HG02870 (cell line): ENCODE results near the gene MCU.

Source experiments
- ATAC-seq: cut with Tn5 transposase; IDR thresholded peaks from one replicate; pipeline ENCODE4 v1.9.1; 2021; ENCODE audit warnings: mild to moderate bottlenecking, moderate library complexity; ENCODE audit not compliant: unreplicated experiment

Gene MCU

DNA sequence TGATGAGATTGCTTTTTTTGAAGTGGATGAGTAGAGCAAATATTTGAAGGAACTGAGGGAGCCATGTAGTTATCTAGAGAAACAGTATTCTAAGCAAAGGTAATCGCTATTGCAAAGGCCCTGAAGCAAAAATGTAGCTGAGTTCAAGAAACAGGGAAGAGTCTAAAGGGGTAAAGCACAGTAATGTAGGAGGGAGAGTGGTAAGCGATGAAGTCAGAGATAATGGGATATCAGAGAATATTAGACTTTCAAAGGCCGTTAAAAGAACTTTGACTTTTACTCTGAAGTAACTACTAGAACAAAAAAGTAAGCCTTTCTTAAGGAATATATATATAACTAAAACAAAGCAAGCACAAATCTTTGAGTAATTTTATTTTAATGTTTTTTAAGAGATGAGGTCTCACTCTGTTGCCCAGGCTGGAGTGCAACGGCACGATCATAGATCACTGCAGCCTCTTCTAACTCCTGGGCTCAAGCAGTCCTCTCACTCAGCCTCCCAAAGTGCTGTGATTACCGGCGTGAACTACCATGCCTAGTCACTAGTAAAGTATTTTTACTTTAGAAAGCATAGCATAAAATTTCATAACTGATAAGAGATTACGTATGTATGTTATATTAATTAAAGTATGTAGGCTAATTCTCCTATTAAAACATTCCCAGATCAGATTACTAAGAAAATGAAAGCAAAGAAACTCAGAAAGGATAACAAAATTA lies 139.9 kb downstream of the MCU start:
- ATAC-seq: no peak

DNA sequence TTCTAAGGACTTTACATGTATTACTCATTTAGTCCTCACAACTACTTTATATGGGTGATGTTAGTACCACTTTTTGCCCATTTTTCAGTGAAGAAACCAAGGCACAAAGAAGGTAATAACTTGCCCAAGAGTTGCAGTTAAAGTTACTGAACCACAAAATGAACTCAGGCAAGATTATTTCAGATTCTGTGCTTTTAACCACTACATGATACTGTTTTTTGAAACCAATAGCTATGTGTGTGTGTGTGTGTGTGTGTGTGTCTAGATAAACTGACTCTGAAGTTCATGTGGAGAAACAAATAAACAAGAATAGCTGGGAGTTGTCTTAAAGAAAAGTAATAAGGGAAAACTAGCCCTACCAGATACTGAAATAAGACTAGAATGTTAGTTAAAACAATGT lies 140.8 kb downstream of the MCU start:
- no peak for ATAC-seq

DNA sequence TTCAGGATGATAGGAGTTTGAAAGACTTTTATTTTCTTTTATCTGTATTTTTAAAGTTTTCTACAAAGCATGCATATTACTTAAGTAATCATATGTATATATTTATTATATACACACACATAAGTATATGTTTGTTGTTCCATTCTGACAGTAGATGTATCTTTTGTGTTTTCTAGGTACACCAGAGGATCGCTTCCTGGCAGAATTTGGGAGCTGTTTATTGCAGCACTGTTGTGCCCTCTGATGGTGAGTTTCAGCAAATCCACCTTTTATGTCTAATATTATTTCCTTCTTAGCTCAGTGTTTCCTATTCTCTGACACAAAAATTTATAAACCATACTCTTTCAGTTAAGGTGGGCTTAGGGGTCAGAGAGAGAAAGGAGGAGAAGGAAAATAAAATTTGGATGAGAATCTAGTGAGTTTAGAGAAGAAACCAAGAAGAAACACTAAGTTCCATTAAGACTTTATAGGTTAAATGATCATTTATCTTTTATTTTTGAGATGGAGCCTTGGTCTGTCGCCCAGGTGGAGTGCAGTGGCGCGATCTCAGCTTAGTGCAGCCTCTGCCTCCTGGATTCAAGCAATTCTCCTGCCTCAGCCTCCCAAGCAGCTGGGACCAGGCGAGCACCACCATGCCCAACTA lies 142.4 kb downstream of the MCU start:
- ATAC-seq: no peak

DNA sequence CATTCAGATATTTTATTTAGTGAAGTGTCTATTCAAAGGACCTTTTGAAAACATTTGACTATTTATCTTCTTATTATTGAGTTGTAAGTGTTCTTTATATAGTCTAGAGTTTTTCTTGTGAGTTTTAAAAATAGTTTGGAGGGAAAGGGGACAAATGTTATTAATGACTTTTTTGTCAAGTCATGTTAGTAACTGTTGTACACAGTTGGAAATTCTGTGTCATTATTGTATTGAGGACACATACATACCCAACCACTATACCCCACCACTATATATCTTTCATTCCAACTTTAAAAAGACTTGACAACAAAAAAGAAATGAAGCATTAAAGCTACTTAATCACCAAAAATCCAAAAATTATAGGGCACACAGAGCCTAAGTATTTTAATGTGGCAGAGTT lies 148.4 kb downstream of the MCU start:
- no peak for ATAC-seq

DNA sequence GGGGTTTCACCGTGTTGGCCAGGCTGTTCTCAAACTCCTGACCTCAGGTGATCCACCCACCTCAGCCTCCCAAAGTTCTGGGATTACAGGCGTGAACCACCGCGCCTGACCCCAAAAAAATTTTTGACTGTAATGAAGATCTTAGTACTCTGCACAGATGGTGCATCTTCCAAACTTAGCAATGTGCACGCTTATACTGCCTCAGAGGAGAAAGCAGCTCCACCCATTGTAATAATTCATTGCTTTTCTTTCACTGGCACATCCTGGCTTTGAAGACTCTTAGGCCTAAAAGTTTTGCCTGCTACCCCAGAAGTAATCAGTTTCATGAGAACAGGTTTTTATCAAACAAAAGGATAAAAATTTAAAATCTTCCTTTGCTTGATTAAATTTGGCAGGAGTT lies 149.5 kb downstream of the MCU start:
- ATAC-seq: no peak

DNA sequence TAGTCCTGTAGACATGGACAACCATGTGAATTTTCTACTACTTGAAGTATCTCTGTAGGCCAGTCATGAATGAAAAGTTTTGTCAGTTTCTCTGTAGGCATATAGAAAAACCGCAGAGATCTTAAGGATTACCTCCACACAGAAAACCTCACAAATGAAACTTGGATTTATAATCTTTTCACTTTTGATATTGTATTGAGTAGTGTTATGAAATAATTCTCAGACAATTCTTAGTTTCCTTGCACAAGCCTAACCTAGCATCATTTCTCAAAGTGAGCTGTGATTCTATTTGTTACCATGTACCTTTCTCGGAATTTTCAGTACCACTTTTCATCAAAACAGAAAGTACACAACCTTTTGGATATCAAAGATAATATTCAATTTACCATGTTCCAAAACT lies 150.2 kb downstream of the MCU start:
- no peak for ATAC-seq

DNA sequence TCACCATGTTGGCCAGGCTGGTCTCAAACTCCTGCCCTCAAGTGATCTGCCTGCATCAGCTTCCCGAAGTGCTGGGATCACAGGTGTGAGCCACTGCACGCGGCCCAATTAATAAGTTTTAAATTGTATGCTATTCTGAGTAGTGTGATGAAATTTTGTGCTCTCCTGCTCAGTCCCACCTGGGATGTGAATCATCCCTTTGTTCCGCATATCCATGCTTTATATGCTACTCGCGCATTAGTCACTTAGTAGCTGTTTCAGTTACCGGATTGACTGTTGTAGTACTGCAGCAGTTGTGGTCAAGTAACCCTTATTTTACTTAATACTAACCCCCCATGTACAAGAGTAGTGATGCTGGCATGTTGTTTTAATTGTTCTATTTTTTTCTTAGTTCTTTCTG lies 154.3 kb downstream of the MCU start:
- no peak for ATAC-seq

DNA sequence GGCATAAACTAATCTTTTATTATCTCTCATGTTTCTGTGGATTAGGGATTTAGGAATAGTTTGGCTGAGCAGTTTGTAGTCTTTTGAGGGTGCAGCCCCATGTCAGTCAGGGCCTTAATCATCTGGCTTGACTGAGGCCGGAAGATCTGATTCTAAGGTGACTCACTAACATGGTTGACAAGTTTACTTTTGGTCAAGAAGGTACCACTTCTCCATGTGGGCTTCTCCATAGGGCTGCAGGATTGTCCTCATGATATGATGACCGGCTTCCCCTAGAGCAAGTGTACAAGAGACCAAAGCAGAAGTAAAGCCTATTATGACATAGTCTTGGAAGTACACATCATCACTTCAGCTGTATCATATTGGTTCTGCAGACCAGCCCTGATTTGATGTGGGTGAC lies 155.7 kb downstream of the MCU start:
- ATAC-seq: no peak

DNA sequence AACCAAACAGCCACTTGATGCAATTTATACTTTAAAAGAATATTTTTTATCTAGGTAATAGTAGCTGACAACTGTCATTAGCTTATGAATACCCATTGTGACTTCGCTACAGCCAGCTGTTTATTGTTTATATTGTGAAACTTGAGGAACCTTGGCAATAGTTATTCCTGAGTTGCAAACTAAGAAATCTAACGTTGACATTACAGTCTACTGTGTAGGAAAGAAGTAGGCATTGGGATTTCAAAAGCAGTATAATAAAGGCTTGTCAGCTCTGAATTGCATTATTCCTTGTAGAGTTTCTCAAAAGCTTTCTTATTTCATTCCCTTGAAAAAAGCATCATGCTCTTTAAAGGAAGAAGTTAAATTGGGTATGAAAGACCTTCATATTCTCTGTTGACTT lies 158.9 kb downstream of the MCU start:
- no peak for ATAC-seq

DNA sequence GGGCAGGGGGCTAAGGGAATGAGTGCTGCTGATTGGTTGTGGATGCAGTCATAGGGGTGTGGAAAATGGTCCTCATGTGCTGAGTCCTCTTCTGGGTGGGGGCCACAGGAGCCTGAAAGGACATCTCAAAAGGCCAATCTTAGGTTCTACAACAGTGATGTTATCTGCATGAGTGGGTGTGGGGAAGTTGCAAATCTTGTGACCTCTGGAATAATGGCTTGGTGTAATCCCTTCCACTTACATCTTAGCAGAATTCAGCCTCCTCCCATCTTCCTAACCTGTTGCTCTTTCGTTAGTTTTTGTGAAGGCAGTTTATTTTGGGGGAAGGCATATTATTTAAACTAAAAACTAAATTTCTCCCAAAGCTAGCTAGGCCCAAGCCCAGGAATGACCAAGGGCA lies 159.6 kb downstream of the MCU start:
- no peak for ATAC-seq

DNA sequence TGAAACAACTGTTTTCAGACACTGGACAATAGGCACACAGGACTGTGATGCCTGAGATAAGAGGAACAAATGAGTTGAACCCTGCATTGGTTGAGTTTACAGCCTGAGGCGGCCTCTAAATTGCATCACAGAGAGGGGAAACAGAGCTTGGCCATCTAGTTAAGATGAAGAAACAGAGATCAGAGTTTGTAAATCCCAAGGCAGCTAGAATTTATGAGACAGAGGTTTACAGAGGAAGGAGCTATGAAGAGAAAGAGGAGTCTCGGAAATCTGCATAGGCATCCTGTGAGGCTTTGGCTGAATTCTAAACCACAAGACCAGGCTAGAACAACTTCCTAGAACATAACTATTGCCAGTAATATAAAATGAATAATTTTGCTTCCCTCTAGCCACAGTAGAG lies 160.6 kb downstream of the MCU start:
- ATAC-seq: no peak

DNA sequence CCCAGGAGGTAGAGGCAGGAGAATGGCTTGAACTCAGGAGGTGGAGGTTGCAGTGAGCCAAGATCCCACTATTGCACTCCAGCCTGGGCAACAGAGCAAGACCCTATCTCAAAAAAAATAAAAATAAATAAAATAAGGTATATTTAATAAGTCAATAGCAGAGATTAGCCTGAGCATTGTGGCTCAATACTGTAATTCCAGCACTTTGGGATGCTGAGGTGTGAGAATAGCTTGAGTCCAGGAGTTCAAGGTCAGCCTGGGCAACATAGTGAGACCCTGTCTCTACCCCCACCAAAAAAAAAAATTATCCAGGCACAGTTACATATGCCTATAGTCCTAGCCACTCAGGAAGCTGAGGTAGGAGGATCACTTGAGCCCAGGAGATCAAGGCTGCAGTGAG lies 163.2 kb downstream of the MCU start:
- ATAC-seq: no peak

DNA sequence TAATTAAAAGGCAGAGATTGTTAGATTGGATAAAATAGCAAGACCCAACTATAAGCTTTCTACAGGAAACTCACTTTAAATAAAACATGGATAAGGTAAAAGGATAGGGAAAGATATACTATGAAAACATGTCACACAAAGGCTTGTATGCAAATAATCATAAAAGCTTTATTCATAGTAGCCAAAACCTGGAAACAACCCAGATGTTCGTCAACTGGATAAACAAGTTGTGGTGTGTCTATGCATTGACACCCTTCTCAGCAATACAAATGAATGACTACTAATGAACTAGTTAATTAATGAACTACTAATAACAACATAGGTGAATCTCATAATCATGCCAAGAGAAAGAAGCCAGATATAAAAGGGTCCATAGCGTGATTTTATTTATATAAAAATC lies 163.8 kb downstream of the MCU start:
- ATAC-seq: no peak

DNA sequence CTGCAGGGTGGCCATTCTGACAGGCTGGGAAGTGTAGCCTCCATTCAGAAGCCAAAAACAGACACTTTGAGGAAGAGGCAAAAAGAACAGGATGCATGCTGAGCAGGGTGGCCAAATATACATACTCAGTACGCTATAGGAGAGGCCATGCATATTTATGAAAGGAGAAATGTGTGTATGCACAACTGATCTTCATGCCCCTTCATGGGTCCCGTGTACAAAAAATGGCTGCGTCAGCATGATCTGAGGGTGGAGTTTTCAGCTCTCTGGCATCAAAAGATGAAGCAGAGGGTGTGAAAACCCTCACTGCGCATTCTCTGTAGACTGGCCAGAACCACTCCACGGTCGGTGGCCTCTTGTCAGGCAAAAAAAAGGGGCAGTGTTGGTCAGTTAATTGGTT lies 166.1 kb downstream of the MCU start:
- ATAC-seq: no peak

DNA sequence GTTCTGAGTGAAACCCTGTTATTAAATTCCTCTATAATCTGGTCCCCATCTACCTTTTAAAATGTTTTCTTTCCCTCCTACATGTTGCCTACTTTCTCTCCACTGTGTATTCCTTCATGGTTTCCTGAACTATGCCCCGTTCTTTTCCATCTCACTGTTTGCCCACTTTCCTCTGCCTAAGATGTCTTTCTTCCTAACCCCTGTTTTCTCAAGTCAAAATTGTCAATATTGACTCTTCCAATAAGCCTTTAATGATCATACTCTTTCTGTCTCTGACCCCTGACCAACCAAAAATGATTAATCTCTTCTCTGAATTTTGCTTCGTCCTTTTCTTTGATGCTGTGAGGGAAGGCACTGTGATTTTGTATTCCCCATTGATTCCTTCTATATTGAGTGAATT lies 171.0 kb downstream of the MCU start:
- ATAC-seq: no peak

DNA sequence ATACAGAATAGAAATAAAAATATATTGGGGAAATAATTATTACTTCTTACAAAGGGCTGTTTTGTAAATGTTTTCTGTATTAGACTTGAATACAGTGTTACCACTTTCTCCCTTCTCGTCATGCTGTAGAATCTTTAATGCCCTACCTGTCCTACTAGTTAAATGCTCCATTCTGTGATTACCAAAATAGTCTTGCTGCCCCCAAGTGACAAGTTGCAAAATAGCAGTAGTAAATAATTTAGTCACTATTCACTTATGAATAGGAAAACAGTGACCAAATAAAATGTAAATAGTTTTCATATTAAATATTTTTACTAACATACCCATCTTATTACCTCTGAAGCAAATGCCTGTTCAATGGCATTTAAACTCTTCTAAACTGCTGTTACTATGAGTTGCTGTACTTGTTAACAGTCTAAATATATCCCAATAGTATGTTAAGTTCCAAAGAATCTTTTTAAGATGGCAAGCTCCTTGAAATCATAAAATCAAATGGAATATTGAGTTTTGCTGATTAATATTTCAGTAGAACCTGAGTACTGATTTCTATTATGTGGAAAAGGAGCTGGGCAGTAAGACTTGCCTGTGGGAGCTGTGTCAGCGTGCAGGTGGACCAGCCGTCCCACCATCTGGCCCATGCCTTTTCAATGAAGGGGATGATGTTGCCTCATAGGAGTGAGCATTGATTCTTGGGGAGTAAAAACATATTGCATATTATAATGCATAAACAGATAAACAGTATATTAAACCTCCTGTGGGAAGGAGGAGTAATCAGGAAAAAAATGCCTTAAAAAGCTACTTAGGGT lies 183.5 kb downstream of the MCU start:
- no peak for ATAC-seq

DNA sequence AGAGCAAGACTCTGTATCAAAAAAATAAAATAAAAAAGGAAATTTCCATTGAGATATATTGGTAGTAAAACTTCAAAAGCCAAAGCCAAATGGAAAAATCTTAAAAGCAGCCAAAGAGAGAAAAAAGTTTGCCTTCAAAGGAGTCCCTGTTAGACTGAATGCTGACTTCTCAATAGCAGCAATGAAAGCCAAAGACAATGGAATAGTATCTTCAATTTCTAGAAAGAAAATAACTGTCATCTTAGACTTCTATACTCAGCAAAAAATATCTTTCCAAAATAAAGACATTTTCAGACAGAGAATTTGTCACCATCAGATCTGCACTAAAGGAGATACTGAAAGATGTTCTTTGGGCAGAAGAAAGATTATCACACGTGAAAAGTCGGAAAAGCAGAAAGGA lies 187.3 kb downstream of the MCU start:
- no peak for ATAC-seq

DNA sequence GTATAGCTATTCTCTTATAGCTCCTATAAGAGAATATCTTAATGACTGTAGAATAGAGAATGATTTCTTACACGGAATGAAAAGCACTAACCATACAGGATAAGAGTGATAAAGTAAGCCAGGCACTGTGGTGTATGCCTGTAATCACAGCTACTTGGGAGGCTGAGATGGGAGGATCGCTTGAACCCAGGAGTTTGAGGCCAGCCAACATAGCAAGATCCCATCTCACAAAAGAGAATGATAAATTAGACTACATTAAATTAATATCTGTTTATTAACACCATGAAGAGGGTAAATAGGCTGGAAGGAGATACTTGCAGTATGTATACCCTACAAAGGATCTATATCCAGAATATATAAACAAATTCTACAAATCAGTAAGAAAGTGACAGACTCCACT lies 189.3 kb downstream of the MCU start:
- ATAC-seq: no peak

DNA sequence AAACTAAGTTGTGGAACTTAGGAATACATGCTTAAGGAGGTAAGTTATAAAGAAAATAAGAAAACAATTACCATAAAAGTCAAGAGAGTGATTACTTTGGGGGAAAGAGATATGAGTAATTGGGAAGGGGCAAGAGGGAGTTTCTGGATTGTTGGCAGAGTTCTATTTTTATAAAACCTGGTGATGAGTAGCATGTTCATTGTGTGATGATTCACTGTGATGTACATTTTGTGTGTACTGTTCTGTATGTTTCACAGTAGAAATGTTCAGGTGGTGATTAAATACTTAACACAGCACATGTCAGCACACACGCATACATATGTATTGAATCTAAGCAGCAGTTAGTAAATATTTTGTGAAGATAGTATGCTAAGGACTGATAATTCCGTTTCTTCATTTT lies 191.9 kb downstream of the MCU start:
- ATAC-seq: no peak

DNA sequence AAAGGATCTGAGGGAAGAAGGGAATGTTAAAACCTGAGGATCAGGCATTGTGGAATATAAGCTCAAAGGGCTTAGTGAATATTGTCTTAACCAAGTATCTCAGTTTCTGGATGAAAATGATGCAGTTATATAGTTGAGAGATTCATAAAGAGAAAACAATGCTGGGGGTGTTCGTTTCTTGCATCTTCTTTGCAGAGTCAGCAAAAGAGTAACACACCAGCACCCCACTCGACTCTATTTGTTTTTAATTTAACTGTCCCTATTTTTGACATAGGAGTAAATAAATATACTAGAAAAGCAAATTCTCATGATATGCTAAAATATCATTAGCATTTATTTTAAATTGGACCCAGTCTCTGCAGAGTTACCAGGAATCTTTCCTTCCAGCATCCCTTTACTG lies 194.0 kb downstream of the MCU start:
- ATAC-seq: no peak

DNA sequence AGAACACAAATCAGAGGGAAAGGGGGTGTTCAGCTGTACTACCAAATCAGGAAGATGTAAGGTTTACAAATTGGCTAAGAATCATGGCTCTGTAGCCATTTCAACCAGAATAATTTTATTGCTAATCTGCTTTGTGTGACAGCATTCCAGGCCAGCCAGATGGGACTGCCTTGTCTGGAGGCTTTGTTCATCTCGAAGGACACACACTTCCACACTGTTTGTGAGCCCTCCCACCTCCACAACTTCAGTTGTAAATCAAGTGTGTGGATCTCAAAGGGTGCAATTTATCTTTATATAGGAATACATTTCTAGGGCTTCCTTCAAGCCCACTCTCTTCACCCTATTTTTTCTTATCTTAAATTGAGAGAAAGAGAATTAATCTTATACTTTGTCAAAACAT lies 194.7 kb downstream of the MCU start:
- no peak for ATAC-seq

DNA sequence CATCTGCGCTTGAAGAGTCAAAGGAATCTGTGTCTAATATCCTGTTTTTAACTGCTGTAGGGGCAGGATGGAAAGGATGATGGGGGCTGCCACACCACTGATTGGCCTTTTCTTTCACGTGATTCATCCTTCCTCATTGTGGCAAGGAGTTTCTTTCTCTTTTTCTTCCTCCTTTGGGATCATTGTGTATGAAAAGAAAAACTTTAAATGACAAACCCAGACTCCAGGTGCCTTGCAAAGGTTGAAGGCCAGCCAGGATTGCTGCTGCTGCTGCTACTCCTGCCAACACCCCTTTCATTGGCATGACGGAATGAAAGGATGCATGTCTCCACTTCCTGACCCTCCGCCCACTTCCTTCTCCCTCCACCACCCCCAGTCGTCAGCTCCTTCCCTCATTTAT lies 195.1 kb downstream of the MCU start:
- ATAC-seq: no peak
